Naive B cell (primary cell): ENCODE measurements around the gene CHD9. TPM values are rescaled to one million over a fixed set of nuclear protein-coding genes. Genes with fewer than 3 reads are reported as not detected.
"Not testable (repeated sequence)": the region's sequence is repeated elsewhere in the genome, so short reads cannot be mapped to it uniquely, and the experiment has no call there.

ENCODE experiments used
- ATAC-seq, 2 donors: fragments of 150-1000 bp; cut with Tn5 transposase; 2 replicates each; pipeline ENCODE4 v1.10.0; 2021; ENCODE audit warnings: low read depth in 2 of 2, mild to moderate bottlenecking in 2 of 2, moderate library complexity in 2 of 2
- DNase-seq: peaks from one replicate; pipeline ENCODE4 v3.0.0; 2022
- H3K27ac Mint-ChIP-seq, 6 donors: one replicate each; pipeline ENCODE4 v1.8.0; 2020 to 2022; ENCODE audit warnings: mild to moderate bottlenecking in 6 of 6, mixed read lengths in 6 of 6, moderate library complexity in 5 of 6, inconsistent platforms in 2 of 6
- H3K27me3 Mint-ChIP-seq, 3 donors: one replicate each; pipeline ENCODE4 v1.8.0; 2021 to 2022; ENCODE audit warnings: mixed read lengths in 3 of 3, mild to moderate bottlenecking in 1 of 3
- H3K36me3 Mint-ChIP-seq, 2 donors: one replicate each; pipeline ENCODE4 v1.8.0; 2020 to 2022; ENCODE audit warnings: mixed read lengths in 2 of 2, inconsistent platforms in 1 of 2, mild to moderate bottlenecking in 1 of 2
- H3K4me1 Mint-ChIP-seq, 3 donors: one replicate each; pipeline ENCODE4 v1.8.0; 2020 to 2022; ENCODE audit warnings: mixed read lengths in 3 of 3, inconsistent platforms in 1 of 3, mild to moderate bottlenecking in 1 of 3, moderate library complexity in 1 of 3
- H3K4me3 Mint-ChIP-seq, 8 donors: one replicate each; pipeline ENCODE4 v1.8.0; 2020 to 2022; ENCODE audit warnings: mild to moderate bottlenecking in 8 of 8, mixed read lengths in 8 of 8, moderate library complexity in 8 of 8, inconsistent platforms in 2 of 8
- H3K9me3 Mint-ChIP-seq, 7 donors: one replicate each; pipeline ENCODE4 v1.8.0; 2020 to 2022; ENCODE audit warnings: mixed read lengths in 7 of 7, mild to moderate bottlenecking in 5 of 7, inconsistent platforms in 2 of 7, moderate library complexity in 1 of 7
- polyA plus RNA-seq, 6 donors: library from polyadenylated mRNA; unstranded; fragments of 300-500 nt; fragmentation: Illumina TruSeq; gene quantifications; one replicate each; pipeline ENCODE4 v1.2.3, GENCODE V29; 2021; ENCODE audit warnings: low read depth in 6 of 6

Gene CHD9
- polyA plus RNA-seq, 6 donors from 2014 or later = 102 to 181 (median 115) TPM

- not testable (repeated sequence) for H3K27ac Mint-ChIP-seq, H3K4me1 Mint-ChIP-seq, ATAC-seq, H3K4me3 Mint-ChIP-seq, DNase-seq
- peaks cover 8 to 13% of the 10 kb centered on the region in 2 donors for H3K36me3 Mint-ChIP-seq
- peaks cover 24 to 33% (median 24%) of the 10 kb centered on the region in 3 donors for H3K27me3 Mint-ChIP-seq
- H3K9me3 Mint-ChIP-seq = peaks cover 0 to 11% (median 8%) of the 10 kb centered on the region in 7 donors
These were observed 18.1 kb upstream of the CHD9 start for GRCh38 chr16:53036711-53037110.

DNA sequence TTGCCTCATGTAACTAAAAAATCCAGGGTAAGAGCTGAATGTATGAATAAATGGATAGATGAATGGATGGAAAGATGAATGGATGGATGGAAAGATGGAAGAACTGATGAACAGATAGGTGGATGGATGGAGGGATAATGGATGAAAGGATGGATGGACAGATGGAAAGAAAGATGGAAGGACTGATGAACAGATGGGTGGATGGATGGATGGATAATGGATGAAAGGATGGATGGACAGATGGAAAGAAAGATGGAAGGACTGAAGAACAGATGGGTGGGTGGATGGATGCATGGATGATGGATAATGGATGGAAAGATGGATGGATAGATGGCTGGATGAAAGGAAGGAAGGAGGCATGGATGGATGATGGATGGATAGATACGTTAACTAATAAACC lies 14.0 kb upstream of the CHD9 start:
- no peak for ATAC-seq
- Mint-ChIP-seq H3K4me1 (peaks cover 0 to 7% (median 0%) of the 10 kb centered on the region in 3 donors), H3K27me3 (peaks cover 12 to 15% (median 15%) of the 10 kb centered on the region in 3 donors), H3K36me3 (no peaks in the 10 kb centered on the region), H3K27ac (no peak overlapping the region), H3K4me3 (no peak overlapping the region), H3K9me3 (peaks cover 0 to 5% (median 0%) of the 10 kb centered on the region in 7 donors)
- no peak for DNase-seq

DNA sequence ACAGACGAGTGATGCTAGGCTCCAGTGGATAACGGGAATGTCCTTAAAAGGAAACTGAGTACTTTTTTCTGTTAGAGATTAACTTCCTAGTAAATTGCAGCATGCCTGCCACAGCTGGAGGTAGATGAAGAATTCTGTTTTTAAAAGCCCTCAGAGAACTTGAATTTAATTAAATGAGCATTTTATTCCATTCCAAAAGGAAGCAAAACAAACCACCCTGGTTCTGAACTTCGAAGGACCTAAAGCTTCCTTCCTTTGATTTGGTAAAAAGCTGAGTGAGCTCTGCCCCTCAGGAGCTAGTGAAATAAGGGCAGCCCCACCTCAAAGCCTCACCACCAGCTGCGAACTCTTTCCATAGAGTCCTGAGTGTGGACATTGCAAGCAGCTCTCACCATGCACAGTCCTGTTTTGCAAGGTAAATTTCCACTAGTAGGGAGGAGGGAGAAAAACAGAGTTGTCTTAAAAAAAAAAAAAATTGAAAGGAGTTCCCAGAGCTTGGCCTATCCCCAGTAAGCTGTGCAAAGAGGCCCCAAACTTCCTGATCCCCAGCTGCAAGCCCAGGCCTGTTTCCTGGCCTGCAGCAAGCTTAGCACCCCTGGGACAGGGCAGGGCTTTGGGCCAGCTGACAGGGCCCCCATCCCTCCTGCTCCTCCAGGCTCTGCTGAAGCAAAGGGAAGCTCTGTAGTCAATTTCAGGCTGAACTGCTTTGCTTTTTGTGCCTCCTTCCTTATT lies 13.3 kb upstream of the CHD9 start:
- Mint-ChIP-seq H3K4me1 (peaks cover 0 to 7% (median 0%) of the 10 kb centered on the region in 3 donors), H3K36me3 (no peaks in the 10 kb centered on the region), H3K4me3 (no peak overlapping the region), H3K27ac (peak overlapping the region in 1 of 6 donors; percentile 39), H3K27me3 (peaks cover 11 to 12% (median 12%) of the 10 kb centered on the region in 3 donors), H3K9me3 (peaks cover 0 to 5% (median 0%) of the 10 kb centered on the region in 7 donors)
- ATAC-seq (no peak), DNase-seq (no peak)

DNA sequence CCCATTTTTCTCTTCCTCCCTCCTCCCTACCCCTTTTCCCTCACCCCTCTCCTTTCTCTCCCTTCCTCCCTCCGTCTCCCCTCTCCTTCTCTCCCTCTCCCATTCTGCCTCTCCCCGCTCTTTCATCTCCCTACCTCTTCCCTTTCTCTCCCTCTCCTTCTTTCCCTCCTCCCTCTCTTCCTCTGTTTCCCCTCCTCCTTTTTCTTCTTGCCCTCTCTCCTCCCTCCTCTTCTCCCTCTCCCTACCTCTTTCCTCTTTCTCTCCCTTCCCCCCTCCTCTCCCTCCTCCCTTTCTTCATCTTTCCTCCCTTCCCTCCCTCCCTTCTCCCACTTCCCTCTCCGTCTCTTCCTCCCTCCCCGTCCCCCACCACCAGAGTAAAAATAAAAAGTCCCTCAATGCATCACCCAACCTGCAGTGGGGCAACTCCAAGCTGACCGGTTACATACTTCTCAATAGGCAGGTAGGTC lies 12.5 kb upstream of the CHD9 start:
- H3K27ac Mint-ChIP-seq = peak overlapping the region in 1 of 6 donors; percentile 13
- no peak for ATAC-seq
- no peaks in the 10 kb centered on the region for H3K36me3 Mint-ChIP-seq
- H3K9me3 Mint-ChIP-seq = peaks cover 0 to 5% (median 0%) of the 10 kb centered on the region in 7 donors
- peaks cover 9 to 12% (median 9%) of the 10 kb centered on the region in 3 donors for H3K27me3 Mint-ChIP-seq
- peaks cover 0 to 7% (median 0%) of the 10 kb centered on the region in 3 donors for H3K4me1 Mint-ChIP-seq
- no peak for DNase-seq
- no peak overlapping the region for H3K4me3 Mint-ChIP-seq

- Mint-ChIP-seq H3K27ac (peak overlapping the region in 1 of 6 donors; percentile 25), H3K9me3 (peaks cover 0 to 5% (median 2%) of the 10 kb centered on the region in 7 donors), H3K4me3 (no peak overlapping the region), H3K27me3 (peaks cover 5 to 12% (median 9%) of the 10 kb centered on the region in 3 donors), H3K4me1 (peaks cover 0 to 7% (median 0%) of the 10 kb centered on the region in 3 donors), H3K36me3 (no peaks in the 10 kb centered on the region)
- DNase-seq (no peak), ATAC-seq (no peak)
These were observed 11.4 kb upstream of the CHD9 start for GRCh38 chr16:53043428-53043831.

DNA sequence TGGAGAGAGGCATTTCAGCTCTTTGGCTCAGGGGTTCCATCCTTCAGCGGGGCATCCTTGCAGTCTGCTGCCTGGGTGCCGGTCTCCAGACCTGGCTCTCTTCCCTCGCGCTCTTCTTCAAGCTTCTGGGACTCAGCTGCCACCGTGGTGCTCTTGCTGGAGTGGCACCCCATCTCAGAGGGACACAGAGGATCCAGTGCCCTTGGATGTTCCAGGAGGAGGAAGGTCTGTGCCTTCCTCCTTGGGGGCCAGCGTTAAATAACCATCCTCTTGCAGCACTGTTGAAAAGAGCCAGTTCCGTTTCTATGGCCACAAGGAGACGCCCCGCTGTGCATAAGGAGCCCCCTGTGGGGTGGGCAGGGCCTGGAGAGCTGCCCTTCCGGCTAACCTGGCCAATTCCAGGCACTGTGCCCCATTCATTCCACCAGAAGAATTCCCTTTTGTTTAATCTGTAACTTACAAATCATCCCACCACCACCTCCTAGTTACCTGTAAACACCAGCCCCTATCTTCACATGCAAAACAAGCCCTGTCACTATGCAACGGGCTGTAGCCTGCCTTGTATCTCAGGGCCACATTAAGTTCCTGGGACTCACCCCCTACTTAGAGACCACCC lies 10.7 kb upstream of the CHD9 start:
- Mint-ChIP-seq H3K9me3 (peaks cover 0 to 5% (median 2%) of the 10 kb centered on the region in 7 donors), H3K27ac (no peak overlapping the region), H3K36me3 (no peaks in the 10 kb centered on the region), H3K27me3 (peaks cover 5 to 12% (median 9%) of the 10 kb centered on the region in 3 donors), H3K4me3 (no peak overlapping the region), H3K4me1 (peaks cover 0 to 7% (median 0%) of the 10 kb centered on the region in 3 donors)
- ATAC-seq (no peak), DNase-seq (no peak)

- ATAC-seq = no peak
- Mint-ChIP-seq H3K4me1 (peaks cover 0 to 6% (median 0%) of the 10 kb centered on the region in 3 donors), H3K9me3 (peaks cover 0 to 4% (median 2%) of the 10 kb centered on the region in 7 donors), H3K27me3 (peaks cover 5 to 10% (median 9%) of the 10 kb centered on the region in 3 donors), H3K27ac (peak overlapping the region in 2 of 6 donors; percentile 22 to 53), H3K4me3 (no peak overlapping the region), H3K36me3 (no peaks in the 10 kb centered on the region)
- no peak for DNase-seq
These were observed 9.2 kb upstream of the CHD9 start for GRCh38 chr16:53045341-53046220.

DNA sequence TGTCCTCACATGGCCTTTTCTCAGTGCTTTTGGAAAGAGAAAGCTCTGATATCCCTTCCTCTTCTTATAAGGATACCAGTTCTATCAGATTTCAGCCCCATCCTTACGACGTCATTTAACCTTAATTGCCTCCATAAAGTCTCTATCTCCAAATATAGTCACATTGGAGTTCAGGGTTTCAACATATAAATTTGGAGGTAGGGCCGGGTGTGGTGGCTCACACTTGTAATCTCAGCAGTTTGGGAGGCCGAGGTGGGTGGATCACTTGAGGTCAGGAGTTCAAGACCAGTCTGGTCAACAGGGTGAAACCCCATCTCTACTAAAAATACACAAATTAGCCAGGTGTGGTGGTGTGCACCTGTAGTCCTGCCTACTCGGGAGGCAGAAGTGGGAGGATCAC lies 7.3 kb upstream of the CHD9 start:
- H3K36me3 Mint-ChIP-seq, H3K4me3 Mint-ChIP-seq, H3K9me3 Mint-ChIP-seq, DNase-seq, H3K27me3 Mint-ChIP-seq, ATAC-seq, H3K4me1 Mint-ChIP-seq: not testable (repeated sequence)
- peak overlapping the region in 1 of 6 donors; percentile 67 for H3K27ac Mint-ChIP-seq

DNA sequence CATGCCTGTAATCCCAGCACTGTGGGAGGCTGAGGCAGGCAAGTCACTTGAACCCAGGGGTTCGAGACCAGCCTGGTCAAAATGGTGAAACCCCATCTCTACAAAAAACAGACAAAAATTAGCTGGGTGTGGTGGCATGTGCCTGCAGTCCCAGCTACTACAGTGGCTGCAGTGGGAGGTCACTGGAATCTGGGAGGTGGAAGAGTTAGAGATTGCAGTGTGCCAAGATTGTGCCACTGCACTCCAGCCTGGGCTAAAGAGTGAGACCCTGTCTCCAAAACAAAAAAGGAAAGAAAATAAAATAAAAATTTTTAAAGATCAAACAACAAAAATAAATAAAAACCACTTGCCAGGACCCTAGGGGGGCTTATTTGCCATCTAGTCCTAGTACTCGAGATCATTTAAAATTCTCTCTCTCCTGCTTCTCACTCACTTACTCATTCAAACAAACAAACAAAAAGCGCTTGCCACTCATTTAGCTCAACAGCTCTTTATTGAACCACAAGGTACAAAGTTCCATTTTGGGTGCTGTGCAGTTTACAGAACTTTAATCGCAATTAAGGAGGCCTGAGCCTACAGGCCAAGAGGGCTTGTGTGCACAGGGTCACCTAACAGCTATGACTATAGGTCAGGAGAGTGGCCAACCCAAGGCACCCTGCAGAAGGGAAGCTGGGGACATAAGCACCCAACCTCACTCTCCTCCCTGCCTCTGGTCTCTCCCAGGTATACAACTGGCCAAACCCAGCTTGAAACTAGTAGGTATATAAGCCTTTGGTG lies 6.5 kb upstream of the CHD9 start:
- ATAC-seq (no peak), DNase-seq (no peak)
- Mint-ChIP-seq H3K4me1 (no peaks in the 10 kb centered on the region), H3K27ac (no peak overlapping the region), H3K36me3 (no peaks in the 10 kb centered on the region), H3K4me3 (no peak overlapping the region), H3K9me3 (peaks cover 0 to 4% (median 0%) of the 10 kb centered on the region in 7 donors), H3K27me3 (peaks cover 0 to 7% (median 5%) of the 10 kb centered on the region in 3 donors)

DNA sequence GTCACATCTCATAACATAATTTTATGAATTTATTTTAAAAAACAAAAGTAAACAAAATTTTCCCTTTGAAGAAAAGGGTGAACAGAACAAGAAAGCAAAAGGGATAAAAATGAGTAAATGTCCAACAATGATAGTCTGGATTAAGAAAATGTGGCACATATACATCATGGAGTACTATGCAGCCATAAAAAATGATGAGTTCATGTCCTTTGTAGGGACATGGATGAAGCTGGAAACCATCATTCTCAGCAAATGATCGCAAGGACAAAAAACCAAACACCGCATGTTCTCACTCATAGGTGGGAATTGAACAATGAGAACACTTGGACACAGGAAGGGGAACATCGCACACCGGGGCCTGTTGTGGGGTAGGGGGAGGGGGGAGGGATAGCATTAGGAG lies 3.5 kb upstream of the CHD9 start:
- not testable (repeated sequence) for H3K27me3 Mint-ChIP-seq, DNase-seq, ATAC-seq, H3K27ac Mint-ChIP-seq, H3K36me3 Mint-ChIP-seq, H3K4me3 Mint-ChIP-seq, H3K9me3 Mint-ChIP-seq
- H3K4me1 Mint-ChIP-seq = peaks cover 13 to 18% (median 16%) of the 10 kb centered on the region in 3 donors

DNA sequence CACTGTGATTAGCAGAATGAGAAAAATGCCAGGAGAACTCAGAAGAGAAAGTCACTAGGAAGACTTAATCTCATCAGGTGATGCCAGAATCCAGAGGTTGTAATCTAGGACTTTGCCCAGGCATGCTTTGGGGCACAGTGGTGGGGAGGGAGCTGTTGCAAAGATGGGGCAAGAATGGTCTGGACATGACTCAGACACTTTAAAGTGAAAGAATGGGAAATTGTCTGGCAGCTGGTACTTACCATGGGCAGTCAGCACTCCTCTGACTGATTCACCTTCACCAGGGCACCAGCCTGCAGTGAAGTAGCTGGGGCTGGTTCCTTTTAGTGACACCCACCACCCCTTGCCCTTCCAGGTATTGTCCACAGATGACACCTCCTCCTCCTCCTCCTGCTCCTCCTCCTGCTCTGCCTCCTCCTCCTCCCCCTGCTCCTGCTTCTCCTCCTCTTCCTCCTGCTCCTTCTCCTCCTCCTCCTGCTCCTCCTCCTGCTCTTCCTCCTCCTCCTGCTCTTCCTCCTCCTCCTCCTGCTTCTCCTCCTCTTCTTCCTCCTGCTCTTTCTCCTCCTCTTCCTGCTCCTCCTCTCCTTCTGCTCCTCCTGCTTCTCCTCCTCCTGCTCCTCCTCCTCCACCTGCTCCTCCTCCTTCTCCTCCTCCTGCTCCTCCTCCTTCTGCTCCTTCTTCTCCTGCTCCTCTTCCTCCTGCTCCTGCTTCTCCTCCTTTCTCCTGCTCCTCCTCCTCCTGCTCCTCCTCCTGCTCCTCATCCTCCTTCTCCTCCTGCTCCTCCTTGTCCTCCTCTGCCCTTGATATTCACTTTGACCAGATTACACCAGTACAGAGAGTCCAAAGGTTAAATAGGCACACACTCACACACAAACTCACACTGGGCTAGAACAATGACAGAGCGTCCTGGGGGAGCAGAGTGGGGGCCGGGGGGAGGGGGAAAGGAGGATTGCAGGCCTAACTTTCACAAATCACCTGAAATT lies 2.0 kb upstream of the CHD9 start, which contains the start of gene CHD9NB:
Gene CHD9NB (minus strand): TSS at position 379 of the 983 bp plus-strand sequence. CDS start 8,739 bp downstream, outside the sequence.
- no peak within 1 kb of the TSS for H3K27ac Mint-ChIP-seq
- H3K4me1 Mint-ChIP-seq = peaks cover 17 to 31% (median 26%) of the 10 kb centered on the region in 3 donors

More for the DNA sequence above, 2.0 kb upstream of the CHD9 start, which contains the start of gene CHD9NB:
- H3K27me3 Mint-ChIP-seq = peaks cover 0 to 9% (median 0%) of the 10 kb centered on the region in 3 donors
- H3K9me3 Mint-ChIP-seq = no peaks in the 10 kb centered on the region
- peak within 1 kb of the TSS in 7 of 8 donors; percentile 16 to 97 (median 53) for H3K4me3 Mint-ChIP-seq
- ATAC-seq (no peak), DNase-seq (no peak)
- H3K36me3 Mint-ChIP-seq = no peaks in the 10 kb centered on the region
